K562 (cell line): ENCODE measurements around the gene CISD3.

ENCODE experiments used
- BDP1 ChIP-seq: IDR thresholded peaks from 3 replicates; pipeline ENCODE4 v1.6.1; 2011; ENCODE audit not compliant: insufficient read length, insufficient read depth
- CTCF ChIP-seq, 3 experiments: IDR thresholded peaks in 2 of 3; conservative IDR thresholded peaks in 1 of 3; 2 replicates each; pipeline ENCODE4 v1.5.1; 2011 to 2012; ENCODE audit warnings: low read length in 3 of 3, mild to moderate bottlenecking in 3 of 3, control low read depth in 2 of 3, improper control_type of control experiment in 1 of 3, inconsistent platforms in 1 of 3, low read depth in 1 of 3, mixed read lengths in 1 of 3, moderate library complexity in 1 of 3; ENCODE audit not compliant: insufficient read depth in 2 of 3
- DACH1 ChIP-seq: fragments of 450-650 bp; IDR thresholded peaks from 2 replicates; pipeline ENCODE4 v1.6.1; 2018; ENCODE audit not compliant: partially characterized antibody
- FOXM1 ChIP-seq, 2 experiments: fragments of 450-650 bp in 1 of 2; sonication (generic) in 1 of 2; formaldehyde crosslinking in 1 of 2; IDR thresholded peaks; 2 replicates each; pipeline versions ENCODE4 v1.6.1 to v1.9.0; 2017 to 2022; ENCODE audit warnings: low read depth in 2 of 2, mild to moderate bottlenecking in 2 of 2, missing genetic modification reagents in 1 of 2, moderate library complexity in 1 of 2
- KDM1A ChIP-seq, 2 experiments: fragments of 450-650 bp; IDR thresholded peaks; 2 replicates each; pipeline ENCODE4 v1.6.1; 2016; ENCODE audit warnings: mild to moderate bottlenecking in 2 of 2
- MEIS2 ChIP-seq: fragments of 450-650 bp; IDR thresholded peaks from 2 replicates; pipeline ENCODE4 v1.6.1; 2014; ENCODE audit warnings: mild to moderate bottlenecking; ENCODE audit not compliant: partially characterized antibody
- MXI1 ChIP-seq: IDR thresholded peaks from 2 replicates; pipeline ENCODE4 v1.6.1; 2011; ENCODE audit warnings: low read depth, mild to moderate bottlenecking, improper control_type of control experiment, low read length
- NELFE ChIP-seq: IDR thresholded peaks from 2 replicates; pipeline ENCODE4 v1.6.1; 2011; ENCODE audit warnings: mild to moderate bottlenecking; ENCODE audit not compliant: insufficient read depth, insufficient read length
- RFX5 ChIP-seq: IDR thresholded peaks from 2 replicates; pipeline ENCODE4 v1.6.1; 2011; ENCODE audit warnings: low read depth, mild to moderate bottlenecking, improper control_type of control experiment, low read length
- TAF1 ChIP-seq: IDR thresholded peaks from 2 replicates; pipeline ENCODE4 v1.6.1; 2011; ENCODE audit warnings: mild to moderate bottlenecking, low read length, moderate library complexity; ENCODE audit not compliant: insufficient read depth, control insufficient read depth, severe bottlenecking; ENCODE audit errors: extremely low read depth
- ZBTB11 ChIP-seq, 3 experiments: fragments of 200-800 bp in 1 of 3; fragments of 250-450 bp in 1 of 3; fragments of 450-650 bp in 1 of 3; sonication (Bioruptor Pico) in 1 of 3; sonication (Bioruptor generic) in 1 of 3; formaldehyde crosslinking in 1 of 3; IDR thresholded peaks; 2 replicates each; pipeline versions ENCODE4 v1.6.1 to v1.8.0; 2016 to 2022; ENCODE audit warnings: mild to moderate bottlenecking in 2 of 3, missing genetic modification characterization in 2 of 3, missing compliant biosample characterization in 1 of 3, moderate library complexity in 1 of 3

- TF ChIP-seq BDP1 (no peak), TAF1 (no peak), MXI1 (no peak), RFX5 (no peak), CTCF (IDR thresholded peaks at IDR 0.05 in 2 of 3, conservative IDR thresholded peaks at IDR 0.05 in 1 of 3; ENCODE audit: insufficient read depth in 2 of 3, low read depth in 1 of 3, low read length in 3 of 3) (no peak), FOXM1 (IDR thresholded peaks at IDR 0.05; ENCODE audit: low read depth) (no peak), FOXM1 (CRISPR knock-in tag; IDR thresholded peaks at IDR 0.05; ENCODE audit: low read depth) (no peak), ZBTB11 (CRISPR knock-in tag; IDR thresholded peaks at IDR 0.05) (no peak), NELFE (no peak), DACH1 (no peak), MEIS2 (no peak), KDM1A (IDR thresholded peaks at IDR 0.05) (no peak)
Observed at GRCh38 chr17:38741921-38742410, 11.8 kb downstream of the CISD3 start.
